KBM-7 (cell line): Measurements from ENCODE around the gene FBLN2.

Experiments used
- DNase-seq: peaks from one replicate; pipeline ENCODE4 v3.0.0-alpha.2; 2015
- in situ Hi-C: fragments of 300-500 bp; cut with MboI; formaldehyde crosslinking; loops from 2 replicates; pipeline ENCODE4 v1.14.3; 2020; ENCODE audit warnings: low sequenced_read_pairs, low pct_unique_long_range_greater_than_20kb, mixed read lengths

The FBLN2 gene

DNA sequence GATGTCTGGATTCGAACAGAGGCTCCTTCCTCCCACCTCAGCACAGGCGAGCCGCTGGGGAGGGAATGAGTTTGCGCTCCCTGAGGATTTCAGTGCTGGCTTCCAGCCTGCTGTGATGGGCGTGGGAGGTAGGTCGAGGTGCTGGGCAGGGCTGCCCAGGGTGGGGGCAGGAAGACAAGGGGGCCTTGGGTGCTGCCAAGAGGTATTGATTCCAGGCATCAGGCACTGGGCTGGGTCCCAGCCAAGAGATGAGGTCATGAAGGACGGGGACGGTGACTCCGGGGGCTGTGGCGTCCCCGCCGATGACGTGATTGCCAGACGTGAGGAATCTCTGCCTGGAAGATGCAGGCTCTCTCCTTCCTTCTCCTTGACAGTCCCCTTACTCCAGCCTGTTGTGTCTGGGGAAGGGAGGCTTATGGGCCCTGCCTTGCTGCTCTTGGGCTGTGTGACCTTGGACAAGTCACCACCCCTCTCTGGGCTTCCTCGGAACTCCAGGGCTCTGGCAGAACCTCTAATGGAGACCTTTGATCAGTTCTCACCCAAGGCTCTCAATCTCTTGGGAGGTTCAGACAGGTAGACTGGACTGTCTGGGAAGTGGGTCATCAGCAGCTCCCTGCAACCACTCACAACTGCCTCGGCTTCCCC lies 116.8 kb downstream of the FBLN2 start:
- no peak for DNase-seq
- in situ Hi-C loops: no loop called here

DNA sequence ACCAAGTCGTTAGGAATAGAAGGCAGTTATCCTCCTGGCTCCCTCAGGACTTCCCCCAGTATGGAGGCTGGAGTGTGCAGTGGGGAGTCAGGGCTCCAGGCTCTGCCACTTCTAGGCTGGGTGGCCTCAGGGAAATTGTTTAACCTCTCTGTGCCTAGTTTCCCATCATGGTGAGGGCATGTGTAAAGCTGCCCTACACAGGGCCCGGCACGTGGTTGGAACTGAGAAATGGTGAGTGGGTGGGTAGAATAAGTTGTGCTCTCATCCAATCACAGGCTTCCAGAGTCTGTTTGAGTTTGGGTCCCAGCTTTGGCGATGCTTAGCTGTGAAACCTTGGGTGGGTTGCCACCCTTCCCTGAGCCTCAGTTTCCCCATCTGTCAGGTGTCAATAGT lies 117.3 kb downstream of the FBLN2 start:
- DNase-seq: no peak
- in situ Hi-C loops: no loop called here

DNA sequence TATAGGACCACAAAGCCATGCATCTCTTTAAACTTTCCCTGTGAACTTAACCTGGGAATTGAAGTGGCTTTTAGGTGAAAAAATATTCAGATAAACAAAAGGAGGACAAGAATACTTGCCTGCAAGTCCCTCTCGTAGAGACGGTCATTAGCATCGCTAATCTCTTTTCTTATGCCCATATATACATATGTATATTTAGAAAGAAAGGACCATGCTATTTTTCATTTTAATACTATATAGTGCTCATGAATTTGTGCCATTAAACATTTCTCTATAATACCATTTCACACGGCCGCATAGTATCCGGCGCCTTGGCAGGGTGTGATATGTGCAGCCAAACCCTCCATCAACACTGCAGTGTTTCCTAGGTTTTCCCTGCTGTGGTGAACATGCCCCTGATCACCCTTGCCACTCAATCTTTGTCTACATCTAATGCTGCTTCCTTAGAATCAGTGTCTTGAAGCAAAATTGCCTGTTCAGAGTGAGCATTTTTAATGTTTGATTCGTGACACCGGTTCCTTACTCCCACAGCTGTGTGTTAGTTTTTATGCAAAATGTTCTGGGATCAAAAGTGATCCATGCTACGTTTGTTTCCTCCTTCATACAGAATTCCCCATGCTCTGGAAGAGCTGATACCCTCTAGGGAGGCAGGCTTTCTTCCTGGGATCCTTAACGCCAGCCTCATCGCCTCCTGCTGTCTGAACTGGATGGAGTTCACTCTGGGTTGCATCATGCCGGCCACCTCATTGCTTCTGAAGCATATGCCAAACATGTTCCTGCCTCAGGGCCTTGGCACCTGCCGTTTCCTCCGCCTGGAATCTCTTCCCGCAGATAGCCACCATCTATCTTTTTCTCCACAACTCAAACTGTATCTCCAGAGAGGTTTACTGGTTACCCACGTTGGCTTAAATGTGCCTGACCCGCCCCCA lies 118.1 kb downstream of the FBLN2 start:
- in situ Hi-C loops: no loop called here

DNA sequence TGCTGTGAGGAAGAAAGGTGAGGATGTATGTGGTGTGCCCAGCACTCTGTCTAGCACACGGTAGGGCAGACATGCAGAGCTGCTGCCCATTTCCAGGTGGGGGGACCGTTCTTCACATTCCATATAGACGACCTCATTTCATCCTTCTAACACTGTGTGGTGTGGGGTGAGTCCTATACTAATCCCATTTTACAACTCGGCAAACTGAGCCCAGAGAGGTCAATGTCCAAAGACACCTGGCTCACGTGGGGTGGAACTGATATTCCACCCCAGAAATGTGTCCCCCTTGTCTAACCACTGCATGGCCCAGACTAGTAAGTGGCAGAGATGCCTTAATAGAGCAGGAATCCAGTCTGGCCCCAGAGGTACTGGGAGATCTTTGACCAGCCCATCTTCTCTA lies 119.2 kb downstream of the FBLN2 start:
- no peak for DNase-seq
- in situ Hi-C loops: no loop called here

More for the DNA sequence above, 118.1 kb downstream of the FBLN2 start:
- no peak for DNase-seq

DNA sequence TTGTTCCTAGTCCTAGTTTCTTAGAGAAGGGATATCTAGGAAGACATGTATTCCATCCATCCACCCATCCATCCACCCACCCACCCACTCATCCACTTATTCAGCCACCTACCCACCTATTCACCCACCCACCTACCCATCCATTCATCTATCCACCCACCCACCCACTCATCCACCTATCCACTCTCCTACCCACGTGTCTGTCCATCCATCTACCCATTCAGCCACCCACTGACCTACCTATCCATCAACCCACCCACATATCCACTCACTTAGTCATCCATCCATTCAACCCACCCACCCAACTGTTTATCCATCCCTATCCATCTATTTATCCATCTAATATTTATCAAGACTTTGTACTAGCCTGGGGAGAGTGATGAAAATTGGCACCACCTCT lies 120.5 kb downstream of the FBLN2 start:
- no peak for DNase-seq
- in situ Hi-C loops: no loop called here

DNA sequence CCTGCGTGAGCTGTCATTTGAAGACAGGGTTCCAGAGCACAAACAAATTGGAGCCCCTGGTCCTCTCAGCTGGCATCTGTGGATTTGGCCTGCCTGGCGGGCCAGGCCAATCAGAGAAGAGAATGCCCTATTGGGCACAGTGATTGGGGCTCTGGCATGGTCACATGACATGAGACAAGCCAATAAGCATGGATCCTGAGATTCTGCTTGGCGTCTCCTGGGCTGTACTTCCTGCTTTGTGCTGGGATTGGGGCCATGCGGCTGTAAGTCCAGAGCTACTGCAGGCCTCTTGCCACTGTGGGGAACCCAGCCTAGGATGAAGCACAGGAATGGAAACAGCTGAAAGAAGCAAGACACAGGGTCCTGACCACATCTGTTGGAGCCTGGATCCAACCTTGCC lies 121.4 kb downstream of the FBLN2 start:
- in situ Hi-C loops: no loop called here
- no peak for DNase-seq

DNA sequence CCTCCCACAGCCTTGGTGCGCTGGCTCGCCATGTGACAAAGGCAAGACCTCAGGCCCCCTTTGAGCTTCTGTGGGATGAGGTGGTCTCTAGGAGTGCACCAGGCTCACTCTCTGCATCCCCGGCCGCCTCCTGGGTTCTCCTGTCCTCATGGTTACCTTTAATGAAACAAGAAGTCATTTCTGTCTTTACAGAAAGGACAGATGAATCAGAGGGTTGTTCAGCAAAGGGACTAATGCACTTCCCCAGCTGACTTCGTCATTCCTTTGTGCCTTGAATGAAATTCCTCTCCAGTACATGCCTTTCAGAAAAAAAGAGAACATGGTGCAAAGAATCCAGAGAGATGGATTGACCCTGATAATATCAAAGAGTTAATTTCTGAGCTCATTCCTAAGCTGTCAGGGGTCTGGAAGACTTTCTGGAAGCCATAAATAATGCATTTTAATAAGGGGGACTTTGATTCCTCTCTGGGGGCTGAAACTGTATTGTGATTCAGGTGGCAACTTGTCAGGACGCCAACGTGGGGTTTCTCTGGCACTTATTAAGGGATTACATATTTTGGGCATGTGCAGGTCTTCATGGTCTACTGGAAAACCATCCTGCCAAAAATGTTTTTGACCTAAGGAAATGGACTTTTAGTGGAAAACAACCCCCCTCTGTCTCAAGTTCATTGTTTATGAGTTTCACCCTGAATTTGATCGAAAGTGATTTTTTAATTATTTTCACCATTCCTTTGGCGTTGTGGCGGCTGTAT lies 122.7 kb downstream of the FBLN2 start:
- in situ Hi-C loops: no loop called here
- DNase-seq: no peak

DNA sequence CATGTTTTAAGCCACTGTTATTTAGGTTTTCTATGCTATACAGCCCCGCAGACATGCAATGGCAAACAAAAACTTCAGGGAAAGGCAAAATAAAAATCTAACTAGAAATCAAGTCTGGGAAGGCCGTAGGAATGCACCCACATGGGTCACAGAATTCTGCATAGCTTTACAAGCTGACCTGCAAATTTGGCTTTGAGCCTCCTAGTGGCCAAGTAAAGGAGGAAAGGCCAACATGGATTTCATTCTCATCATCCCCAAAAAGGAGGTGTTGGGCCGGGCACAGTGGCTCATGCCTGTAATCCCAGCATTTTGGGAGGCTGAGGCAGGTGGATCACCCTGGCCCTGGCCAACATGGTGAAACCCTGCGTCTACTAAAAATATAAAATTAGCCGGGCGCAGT lies 124.3 kb downstream of the FBLN2 start:
- DNase-seq: no peak
- in situ Hi-C loops: no loop called here

DNA sequence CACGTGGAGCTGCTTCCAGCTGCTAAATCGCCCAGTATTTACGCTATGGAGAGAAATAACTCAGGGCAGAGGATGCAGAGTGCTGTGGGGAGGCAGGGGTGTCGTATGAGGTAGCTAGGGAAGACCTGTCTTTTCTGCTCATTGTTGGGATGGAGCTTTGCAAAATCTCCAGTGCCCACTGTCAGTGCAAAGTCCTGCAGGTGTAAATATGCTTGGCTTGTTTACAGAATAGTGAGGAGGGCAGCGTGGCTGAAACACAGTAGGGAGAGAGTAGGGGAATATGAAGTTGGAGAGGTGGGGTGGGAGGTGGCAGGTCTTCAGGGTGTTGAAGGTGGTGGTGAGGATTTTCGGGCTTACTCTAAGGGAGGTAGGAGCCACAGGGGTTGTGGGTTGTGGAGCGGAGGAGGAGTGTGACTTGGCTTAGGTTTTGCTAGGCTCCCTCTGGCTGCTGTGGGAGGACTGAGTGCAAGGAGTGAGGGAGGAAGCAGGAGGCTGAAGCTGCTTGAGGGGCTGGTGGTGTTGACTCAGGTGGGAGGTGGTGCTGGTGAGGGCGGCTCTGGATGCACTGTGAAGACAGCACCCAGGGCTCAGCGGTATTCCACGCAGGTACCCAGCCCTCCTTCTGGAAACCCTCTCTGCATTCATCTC lies 125.7 kb downstream of the FBLN2 start:
- in situ Hi-C loops: no loop called here

DNA sequence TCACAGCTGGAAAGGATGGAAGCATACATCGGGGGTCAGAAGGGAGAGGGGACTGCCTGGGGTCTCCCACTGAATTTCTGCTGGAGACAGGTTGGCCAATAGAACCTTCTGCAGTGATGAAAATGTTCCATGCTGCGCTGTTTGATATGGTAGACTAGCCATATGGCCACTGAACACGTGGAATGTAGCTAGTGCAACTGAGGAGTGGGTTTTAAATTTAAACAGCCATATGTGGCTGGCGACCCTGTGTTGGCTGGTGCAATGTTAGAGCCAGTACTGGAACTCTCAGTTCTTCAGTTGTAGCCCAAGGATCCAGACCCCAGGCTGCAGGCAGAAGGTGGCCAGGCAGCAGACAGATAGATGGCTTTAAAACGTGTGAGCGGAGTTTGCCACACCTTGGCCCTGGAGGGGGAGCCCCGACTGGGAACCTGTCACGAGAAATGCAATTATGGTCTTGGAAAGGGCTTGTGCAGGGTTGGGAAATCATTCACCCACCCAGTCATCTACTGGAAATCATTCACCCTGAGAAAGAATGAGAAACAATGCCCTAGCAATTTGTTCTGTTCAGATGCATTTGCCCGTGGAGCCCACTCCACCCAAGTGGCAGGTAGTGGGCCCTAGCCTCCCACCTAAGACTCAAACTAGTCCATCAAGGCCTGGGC lies 127.6 kb downstream of the FBLN2 start:
- in situ Hi-C loops: no loop called here
- DNase-seq: no peak

More for the DNA sequence above, 125.7 kb downstream of the FBLN2 start:
- DNase-seq: no peak

DNA sequence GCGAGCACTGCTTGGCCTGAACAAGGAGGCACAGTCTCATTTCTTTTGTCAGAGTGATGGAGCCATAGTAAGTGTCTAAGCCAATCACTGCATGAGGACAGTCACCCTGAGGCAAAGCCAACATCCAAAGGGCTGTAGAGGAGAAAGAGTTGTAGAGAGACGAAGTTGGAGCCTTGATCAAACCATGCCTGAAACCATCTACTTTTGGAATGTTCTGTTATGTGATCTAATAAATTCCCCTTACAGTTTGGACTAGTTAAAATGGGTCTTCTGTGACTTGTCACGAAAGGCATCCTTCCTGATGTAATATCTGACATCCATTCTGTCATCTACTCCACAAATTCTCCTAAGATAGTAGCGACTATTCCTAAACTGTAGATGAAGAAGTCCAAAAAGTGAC lies 128.3 kb downstream of the FBLN2 start:
- in situ Hi-C loops: no loop called here
- no peak for DNase-seq

DNA sequence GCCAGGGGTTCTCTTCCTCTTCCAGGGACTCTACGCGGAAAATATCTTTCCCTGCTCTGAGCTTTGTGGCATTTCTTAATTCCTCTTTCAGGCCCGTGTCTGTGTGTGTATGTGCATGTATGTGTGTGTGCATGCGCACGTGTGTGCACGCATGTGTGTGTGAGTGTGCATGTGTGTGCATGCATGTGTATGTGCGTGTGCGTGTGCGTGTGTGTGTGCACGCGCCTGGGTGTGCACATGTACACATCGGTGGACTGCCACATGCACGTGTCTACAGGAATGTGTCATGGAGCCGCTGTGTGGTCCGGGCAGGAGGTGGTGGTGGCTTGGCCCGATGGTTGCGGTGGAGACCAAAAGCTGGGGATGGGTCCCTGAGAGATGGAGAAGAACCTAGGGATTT lies 133.0 kb downstream of the FBLN2 start:
- in situ Hi-C loops: no loop called here
- no peak for DNase-seq

DNA sequence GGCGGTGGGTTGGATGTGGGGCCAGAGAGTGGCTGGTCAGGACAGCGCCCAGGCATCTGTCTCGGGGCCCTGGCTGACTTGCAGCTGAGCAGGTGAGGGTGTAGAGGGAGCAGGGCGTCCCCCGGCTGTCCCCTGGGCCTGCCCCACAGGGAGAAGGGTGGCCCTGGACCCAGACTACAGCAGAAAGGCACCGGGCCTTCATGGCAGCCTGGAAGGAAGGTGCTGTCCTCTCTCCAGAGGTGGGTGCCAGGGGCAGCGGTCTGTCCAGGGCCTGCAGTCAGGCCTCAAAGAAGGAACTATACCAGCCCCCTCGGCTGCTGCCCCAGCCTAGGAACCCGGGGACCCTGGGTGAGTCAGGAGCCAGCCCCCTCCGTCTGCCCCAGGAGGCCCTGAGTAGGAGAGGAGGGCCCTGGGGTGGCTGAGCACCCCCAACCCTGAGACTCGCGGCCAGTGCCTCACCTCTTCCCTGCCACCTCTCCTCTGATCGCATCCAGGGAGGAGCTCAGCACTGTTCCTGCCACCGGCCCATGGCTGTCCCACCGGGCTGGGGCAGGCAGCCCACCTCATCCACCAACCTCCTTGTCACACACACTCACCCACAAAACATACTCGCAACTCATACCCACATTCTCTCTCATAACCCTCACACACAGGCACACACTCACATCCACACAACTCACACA lies 133.5 kb downstream of the FBLN2 start:
- in situ Hi-C loops: no loop called here

DNA sequence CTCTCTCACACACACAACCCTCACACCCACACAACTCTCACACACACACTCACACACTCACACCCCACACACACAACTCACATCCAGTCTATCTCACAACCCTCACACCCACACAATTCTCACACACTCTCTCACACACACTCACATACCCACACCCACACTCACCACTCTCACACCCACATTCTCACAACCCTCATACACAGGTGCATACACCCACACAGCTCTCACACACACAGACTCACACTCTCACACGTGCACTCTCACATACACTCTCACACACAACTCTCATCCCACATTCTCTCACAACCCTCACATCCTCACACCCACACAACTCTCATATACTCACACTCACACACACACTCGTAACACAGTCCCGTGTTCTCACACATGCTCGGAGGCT lies 134.4 kb downstream of the FBLN2 start:
- in situ Hi-C loops: no loop called here
- DNase-seq: no peak

More for the DNA sequence above, 133.5 kb downstream of the FBLN2 start:
- no peak for DNase-seq

DNA sequence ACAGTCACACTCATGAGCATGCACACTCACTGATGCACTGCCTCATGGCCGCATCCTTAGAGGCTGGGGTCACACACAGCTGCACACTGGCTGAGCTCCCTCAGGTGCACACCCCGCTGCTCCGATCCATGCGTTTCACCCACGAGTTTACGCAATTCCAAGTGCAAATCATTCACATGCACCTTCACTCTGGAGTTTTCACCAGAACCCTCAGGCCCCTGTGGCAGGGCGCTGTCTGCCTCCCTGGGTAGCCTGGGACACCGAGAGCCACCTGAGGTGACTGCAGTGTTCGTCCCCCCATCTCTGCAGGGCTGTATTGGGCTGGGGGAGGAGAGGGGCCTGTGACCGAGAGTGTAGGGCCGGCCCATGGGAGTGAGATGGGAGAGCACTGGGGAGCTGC lies 134.8 kb downstream of the FBLN2 start:
- in situ Hi-C loops: no loop called here
- no peak for DNase-seq

DNA sequence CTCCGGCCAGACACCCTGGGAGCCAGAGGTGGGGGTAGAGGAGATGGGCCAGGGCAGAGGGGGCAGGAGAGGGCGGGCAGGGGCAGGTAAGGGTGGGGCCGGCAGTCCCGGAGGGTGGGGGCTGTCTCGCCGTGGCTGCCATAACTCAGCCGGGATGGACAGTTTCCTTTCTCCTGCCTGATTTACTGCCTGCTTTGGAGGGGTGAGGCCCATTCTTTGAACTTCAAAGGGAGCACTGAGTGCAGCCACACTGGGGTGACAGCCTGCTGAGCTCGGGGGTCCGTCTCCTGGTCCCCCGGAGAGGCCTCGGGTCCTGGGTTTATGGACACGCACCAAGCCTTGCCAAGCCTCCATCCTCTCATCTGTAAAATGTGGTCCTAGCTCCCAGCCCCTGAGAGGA lies 135.4 kb downstream of the FBLN2 start:
- DNase-seq: no peak
- in situ Hi-C loops: no loop called here

DNA sequence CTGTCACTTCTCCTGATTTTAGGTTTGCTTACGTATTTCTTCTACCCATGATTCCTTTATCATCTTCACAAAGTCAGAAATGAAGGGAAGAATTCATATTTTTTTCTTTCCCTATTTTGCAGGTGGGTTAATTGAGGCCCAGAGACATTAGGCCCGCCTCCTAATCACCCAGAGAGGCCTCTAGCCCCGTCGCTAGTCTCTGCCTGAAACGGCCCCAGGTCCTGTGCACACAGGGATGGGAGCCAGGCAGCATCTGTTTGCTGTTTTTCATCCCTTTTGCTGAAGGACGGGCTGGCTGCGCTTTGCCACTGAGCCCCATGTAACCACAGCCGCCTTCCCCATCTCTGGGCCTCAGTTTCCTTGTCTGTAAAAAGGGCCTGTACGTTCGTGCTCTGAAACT lies 135.9 kb downstream of the FBLN2 start:
- in situ Hi-C loops: no loop called here
- no peak for DNase-seq

DNA sequence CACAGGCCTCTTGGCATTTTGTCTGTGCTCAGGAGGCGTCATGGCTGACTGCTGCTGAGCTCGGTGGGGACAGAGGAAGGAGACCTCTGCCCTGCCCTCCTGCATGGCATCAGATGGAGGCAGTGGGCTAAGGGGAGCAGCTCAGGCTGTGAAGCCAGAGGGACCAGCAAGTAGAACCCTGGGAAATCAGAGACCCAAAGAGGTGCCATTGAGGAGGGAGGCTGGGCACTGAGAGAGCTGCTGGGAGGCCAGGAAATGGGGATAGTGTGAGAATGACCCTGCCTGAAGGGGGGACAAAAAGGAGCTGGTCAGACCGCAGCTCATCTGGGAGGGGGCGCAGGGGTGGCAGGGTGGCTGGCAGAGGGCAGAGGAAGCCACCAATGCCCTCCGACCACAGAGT lies 136.8 kb downstream of the FBLN2 start:
- in situ Hi-C loops: no loop called here
- no peak for DNase-seq
